RWPE1 (cell line): ENCODE data around the gene ARL15.
A peak's percentile ranks its signal among the peaks of the same experiment; 100 is the strongest.

ENCODE experiments used
- CTCF ChIA-PET: fragments of 350-600 bp; sonication (Branson Sonifier 250); formaldehyde crosslinking; extraction: SDS; loops from one replicate; lab custom pipeline; 2021; lab: Yijun Ruan, JAX
- POLR2A ChIA-PET: fragments of 400-600 bp; formaldehyde crosslinking; extraction: SDS; loops from one replicate; lab custom pipeline; 2020; ENCODE audit warnings: antibody characterized with exemption; ENCODE audit not compliant: low non-redundant PET; lab: Yijun Ruan, JAX
- DNase-seq: peaks from one replicate; pipeline ENCODE4 v3.0.0; 2012; ENCODE audit warnings: low spot score
- H3K27ac ChIP-seq: fragments of 450-650 bp; 2 replicates; pipeline ENCODE4 v1.5.1; 2017
- CTCF ChIP-seq: fragments of 450-650 bp; conservative IDR thresholded peaks from 2 replicates; pipeline ENCODE4 v1.5.1; 2017; ENCODE audit warnings: low read depth, mild to moderate bottlenecking

ARL15 gene

GRCh38 chr5:54263447-54263846, 46.9 kb downstream of the ARL15 start:
- DNase-seq: no peak
- H3K27ac ChIP-seq: no peak overlapping the region
- CTCF ChIA-PET: no interaction called here
- POLR2A ChIA-PET: no interaction called here
- TF ChIP-seq CTCF: no peak

- CTCF ChIA-PET: no interaction called here
- no peak for TF ChIP-seq CTCF
- DNase-seq: no peak
- POLR2A ChIA-PET: no interaction called here
- no peak overlapping the region for H3K27ac ChIP-seq
Observed at GRCh38 chr5:54261596-54261995, 48.8 kb downstream of the ARL15 start.

GRCh38 chr5:54259981-54260380, 50.4 kb downstream of the ARL15 start:
- CTCF ChIA-PET: interaction anchor here (1.0 kb wide), 1 partner anchor 16 kb away, joined by 3 read pairs; no protein-coding TSS in a partner anchor
- DNase-seq: no peak
- H3K27ac ChIP-seq: no peak overlapping the region
- TF ChIP-seq CTCF: no peak
- POLR2A ChIA-PET: no interaction called here

GRCh38 chr5:54259090-54259489, 51.3 kb downstream of the ARL15 start:
- no peak overlapping the region for H3K27ac ChIP-seq
- no peak for TF ChIP-seq CTCF
- POLR2A ChIA-PET: no interaction called here
- DNase-seq: peak; percentile 26
- CTCF ChIA-PET: interaction anchor here (0.7 kb wide), 1 partner anchor 1032 kb away, joined by 4 read pairs; no protein-coding TSS in a partner anchor

GRCh38 chr5:54257366-54258118, 52.8 kb downstream of the ARL15 start:
- no peak for TF ChIP-seq CTCF
- DNase-seq: no peak
- CTCF ChIA-PET: interaction anchor here (0.5 to 1.5 kb wide), 4 partner anchors 14 to 232 kb away, joined by 3 to 5 read pairs (median 4); no protein-coding TSS in a partner anchor
- H3K27ac ChIP-seq: no peak overlapping the region
- POLR2A ChIA-PET: interaction anchor here (0.7 kb wide), 1 partner anchor 41 kb away, joined by 6 read pairs; no protein-coding TSS in a partner anchor

GRCh38 chr5:54254482-54255198, 55.7 kb downstream of the ARL15 start:
- POLR2A ChIA-PET: no interaction called here

More at GRCh38 chr5:54254482-54255198, 55.7 kb downstream of the ARL15 start:
- CTCF ChIA-PET: interaction anchor here (0.6 to 1.8 kb wide), 7 partner anchors 9 to 1424 kb away, joined by 3 to 8 read pairs (median 3); no protein-coding TSS in a partner anchor
- no peak for TF ChIP-seq CTCF
- no peak for DNase-seq
- H3K27ac ChIP-seq: no peak overlapping the region
